ENCODE measurements around the gene PUSL1.

The PUSL1 gene

GRCh38 chr1:1295154-1295923 is 13.1 kb upstream of the PUSL1 start:
- no peak for DNase-seq

GRCh38 chr1:1296070-1297061 is 12.0 kb upstream of the PUSL1 start:
- no peak for DNase-seq

GRCh38 chr1:1297802-1298424 is 10.5 kb upstream of the PUSL1 start:
- no peak for DNase-seq

- DNase-seq = peak; percentile 87 to 93
Measured at GRCh38 chr1:1298861-1299685, 9.3 kb upstream of the PUSL1 start.

- no peak for DNase-seq
Measured at GRCh38 chr1:1299686-1300351, 8.6 kb upstream of the PUSL1 start.

GRCh38 chr1:1300352-1300739 is 8.1 kb upstream of the PUSL1 start:
- no peak for DNase-seq

GRCh38 chr1:1302006-1302430 is 6.4 kb upstream of the PUSL1 start:
- DNase-seq = no peak

GRCh38 chr1:1302951-1303509 is 5.4 kb upstream of the PUSL1 start:
- DNase-seq = no peak

- DNase-seq = no peak
Measured at GRCh38 chr1:1303736-1304135, 4.7 kb upstream of the PUSL1 start.

- peak; percentile 92 to 95 for DNase-seq
Measured at GRCh38 chr1:1304331-1305299, 3.8 kb upstream of the PUSL1 start.

- DNase-seq = peak in 1 of 2 donors; percentile 20
Measured at GRCh38 chr1:1305300-1306069, 2.9 kb upstream of the PUSL1 start.

- DNase-seq = no peak
Measured at GRCh38 chr1:1306070-1306660, 2.2 kb upstream of the PUSL1 start.

- DNase-seq = no peak
Measured at GRCh38 chr1:1306661-1307260, 1.6 kb upstream of the PUSL1 start.

GRCh38 chr1:1307261-1307922 is 1.0 kb upstream of the PUSL1 start:
- DNase-seq = no peak

- DNase-seq = no peak
Measured at GRCh38 chr1:1308756-1309250, 406 bp downstream of the PUSL1 start.

GRCh38 chr1:1309251-1310108 is 1.1 kb downstream of the PUSL1 start:
- DNase-seq = no peak

- no peak for DNase-seq
Measured at GRCh38 chr1:1310109-1310385, 1.6 kb downstream of the PUSL1 start.
